Measurements from ENCODE around the gene BAX.

BAX gene

GRCh38 chr19:48988286-48988685 is 33.6 kb downstream of the BAX start:
- Histone ChIP-seq H3K27me3 (ENCODE audit: insufficient read depth, poor library complexity, severe bottlenecking) (no peaks in the 10 kb centered on the region), H3K27ac (replicated peaks) (no peak overlapping the region), H3K4me3 (replicated peaks; ENCODE audit: insufficient read depth, low read length) (no peak overlapping the region)
- DNase-seq (ENCODE audit: low read depth in 1 of 2, low spot score in 1 of 2), result no peak
- TF ChIP-seq REST (IDR thresholded peaks at IDR 0.05; ENCODE audit: insufficient replicate concordance, low read depth) (no peak), POLR2AphosphoS5 (IDR thresholded peaks at IDR 0.05; ENCODE audit: low read depth) (no peak)

DNA sequence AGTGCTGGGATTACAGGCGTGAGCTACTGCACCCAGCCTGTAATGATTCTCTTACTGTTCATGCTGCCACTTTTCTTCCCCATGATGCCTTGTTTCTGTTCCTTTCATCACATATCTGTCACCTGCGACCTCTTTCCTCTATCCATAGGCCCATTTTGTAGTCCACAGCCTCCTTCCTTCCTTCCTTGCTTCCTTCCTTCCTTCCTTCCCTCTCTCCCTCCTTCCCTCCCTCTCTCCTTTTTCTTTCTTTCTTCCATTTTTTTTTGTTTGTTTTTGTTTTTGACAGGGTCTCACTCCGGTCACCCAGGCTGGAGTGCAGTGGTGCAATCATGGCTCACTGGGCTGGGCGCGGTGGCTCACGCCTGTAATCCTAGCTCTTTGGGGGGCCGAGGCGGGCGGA is 34.2 kb downstream of the BAX start:
- TF ChIP-seq POLR2AphosphoS5 (IDR thresholded peaks at IDR 0.05; ENCODE audit: low read depth) (no peak), REST (IDR thresholded peaks at IDR 0.05; ENCODE audit: insufficient replicate concordance, low read depth) (no peak), SPI1 (IDR thresholded peaks at IDR 0.05; ENCODE audit: borderline replicate concordance, low read depth) (no peak), GABPA (IDR thresholded peaks at IDR 0.05; ENCODE audit: low read depth) (no peak), CTCF (IDR thresholded peaks at IDR 0.05; ENCODE audit: insufficient read depth, low read length) (no peak)
- Histone ChIP-seq H3K4me3 (replicated peaks; ENCODE audit: insufficient read depth, low read length) (no peak overlapping the region), H3K27me3 (ENCODE audit: insufficient read depth, poor library complexity, severe bottlenecking) (no peaks in the 10 kb centered on the region), H3K27ac (replicated peaks) (no peak overlapping the region)
- no peak for DNase-seq (ENCODE audit: low read depth in 1 of 2, low spot score in 1 of 2)

GRCh38 chr19:48989701-48990291 is 35.1 kb downstream of the BAX start:
- TF ChIP-seq REST (IDR thresholded peaks at IDR 0.05; ENCODE audit: insufficient replicate concordance, low read depth) (no peak), POLR2AphosphoS5 (IDR thresholded peaks at IDR 0.05; ENCODE audit: low read depth) (no peak), SPI1 (IDR thresholded peaks at IDR 0.05; ENCODE audit: borderline replicate concordance, low read depth) (no peak), CTCF (IDR thresholded peaks at IDR 0.05; ENCODE audit: insufficient read depth, low read length) (no peak), GABPA (IDR thresholded peaks at IDR 0.05; ENCODE audit: low read depth) (no peak)
- no peaks in the 10 kb centered on the region for H3K27me3 ChIP-seq (ENCODE audit: insufficient read depth, poor library complexity, severe bottlenecking)
- no peak for DNase-seq (ENCODE audit: low read depth in 1 of 2, low spot score in 1 of 2)
- no peak overlapping the region for H3K27ac ChIP-seq (replicated peaks)
- no peak overlapping the region for H3K4me3 ChIP-seq (replicated peaks; ENCODE audit: insufficient read depth, low read length)
